GM19099 (cell line): ENCODE measurements around the gene FANCC.

ENCODE experiments used
- POLR2A ChIP-seq: IDR thresholded peaks from 3 replicates; pipeline ENCODE4 v1.6.1; 2011; ENCODE audit warnings: low read depth; ENCODE audit not compliant: insufficient read length; ENCODE audit errors: extremely low read depth

Gene FANCC

GRCh38 chr9:95193067-95193466, 124.4 kb downstream of the FANCC start:
- TF ChIP-seq POLR2A = no peak

- no peak for TF ChIP-seq POLR2A
Observed at GRCh38 chr9:95192631-95193030, 124.9 kb downstream of the FANCC start.

- TF ChIP-seq POLR2A = no peak
Observed at GRCh38 chr9:95190413-95190812, 127.1 kb downstream of the FANCC start.

- TF ChIP-seq POLR2A = no peak
Observed at GRCh38 chr9:95189251-95190098, 128.0 kb downstream of the FANCC start.

GRCh38 chr9:95188459-95188858, 129.1 kb downstream of the FANCC start:
- TF ChIP-seq POLR2A = no peak

- no peak for TF ChIP-seq POLR2A
Observed at GRCh38 chr9:95185956-95186355, 131.6 kb downstream of the FANCC start.

- no peak for TF ChIP-seq POLR2A
Observed at GRCh38 chr9:95182854-95183563, 134.5 kb downstream of the FANCC start.

GRCh38 chr9:95181835-95182234, 135.7 kb downstream of the FANCC start:
- no peak for TF ChIP-seq POLR2A

- no peak for TF ChIP-seq POLR2A
Observed at GRCh38 chr9:95181226-95181818, 136.2 kb downstream of the FANCC start.

GRCh38 chr9:95177617-95178016, 139.9 kb downstream of the FANCC start:
- no peak for TF ChIP-seq POLR2A

GRCh38 chr9:95176755-95177319, 140.7 kb downstream of the FANCC start:
- TF ChIP-seq POLR2A = no peak

- TF ChIP-seq POLR2A = no peak
Observed at GRCh38 chr9:95175523-95175922, 142.0 kb downstream of the FANCC start.

GRCh38 chr9:95174038-95174437, 143.5 kb downstream of the FANCC start:
- TF ChIP-seq POLR2A = no peak

GRCh38 chr9:95171596-95171995, 145.9 kb downstream of the FANCC start:
- no peak for TF ChIP-seq POLR2A

- TF ChIP-seq POLR2A = no peak
Observed at GRCh38 chr9:95171001-95171400, 146.5 kb downstream of the FANCC start.
